Esophagus squamous epithelium (tissue), 5 donors: ENCODE measurements around the gene TEX29. TPM values are rescaled to one million over a fixed set of nuclear protein-coding genes. Genes with fewer than 3 reads are reported as not detected.

Experiments
- DNase-seq: peaks from one replicate; lab custom pipeline; 2025; lab: John Stamatoyannopoulos, UW
- H3K27ac ChIP-seq, 4 donors: fragments of 200-600 bp; sonication (generic); one replicate each; pipeline ENCODE4 v1.5.1; 2016 to 2019; ENCODE audit warnings: mild to moderate bottlenecking in 1 of 4
- H3K27me3 ChIP-seq, 4 donors: fragments of 200-600 bp; sonication (generic); 1 replicate in 3 of 4; 2 replicates in 1 of 4; pipeline versions ENCODE4 v1.5.1 to v1.6.0; 2017 to 2021; ENCODE audit warnings: antibody characterized with exemption in 1 of 4
- H3K36me3 ChIP-seq, 3 donors: fragments of 200-600 bp; sonication (generic); one replicate each; pipeline ENCODE4 v1.5.1; 2016 to 2019
- H3K4me1 ChIP-seq, 3 donors: fragments of 200-600 bp; sonication (generic); one replicate each; pipeline ENCODE4 v1.5.1; 2017 to 2019
- H3K4me3 ChIP-seq, 4 donors: fragments of 200-600 bp; sonication (generic); 1 replicate in 3 of 4; 2 replicates in 1 of 4; pipeline ENCODE4 v1.5.1; 2016 to 2019; ENCODE audit warnings: mild to moderate bottlenecking in 2 of 4, moderate library complexity in 1 of 4
- H3K9me3 ChIP-seq, 3 donors: fragments of 200-600 bp; sonication (generic); one replicate each; pipeline ENCODE4 v1.5.1; 2016 to 2019
- POLR2A ChIP-seq, 4 donors: fragments of 450-650 bp; IDR thresholded peaks; one replicate each; pipeline ENCODE4 v1.6.1; 2017; ENCODE audit warnings: antibody characterized with exemption in 4 of 4, mild to moderate bottlenecking in 4 of 4, moderate library complexity in 3 of 4
- WGBS, 2 donors: methylation state at CpG; one replicate each; pipeline ENCODE4 v1.1.5; 2018; 5-methylcytosine and 5-hydroxymethylcytosine counted together
- intact Hi-C: fragments of 100-400 bp; cut with DNase I; formaldehyde crosslinking; loops from one replicate; pipeline ENCODE4 v1.15.0; 2022
- total RNA-seq, 4 donors: library from RNA; depleted of rRNA; stranded (reverse); fragments of >200 nt; gene quantifications; one replicate each; pipeline ENCODE4 v1.1.0, GENCODE V29; 2016
- TF ChIP-seq, protein P1 (sequence below), 6 experiments: fragments of 450-650 bp in 4 of 6; fragments of 200-600 bp in 2 of 6; sonication (generic) in 2 of 6; IDR thresholded peaks; one replicate each; pipeline ENCODE4 v1.5.1; 2016 to 2019; ENCODE audit warnings: antibody characterized with exemption in 6 of 6, mild to moderate bottlenecking in 4 of 6, moderate library complexity in 4 of 6
- donor health status: DM: yes; HTN: yes; CAD: no.

TEX29 gene
- total RNA-seq, 4 donors from 2014 or later = not detected

DNA sequence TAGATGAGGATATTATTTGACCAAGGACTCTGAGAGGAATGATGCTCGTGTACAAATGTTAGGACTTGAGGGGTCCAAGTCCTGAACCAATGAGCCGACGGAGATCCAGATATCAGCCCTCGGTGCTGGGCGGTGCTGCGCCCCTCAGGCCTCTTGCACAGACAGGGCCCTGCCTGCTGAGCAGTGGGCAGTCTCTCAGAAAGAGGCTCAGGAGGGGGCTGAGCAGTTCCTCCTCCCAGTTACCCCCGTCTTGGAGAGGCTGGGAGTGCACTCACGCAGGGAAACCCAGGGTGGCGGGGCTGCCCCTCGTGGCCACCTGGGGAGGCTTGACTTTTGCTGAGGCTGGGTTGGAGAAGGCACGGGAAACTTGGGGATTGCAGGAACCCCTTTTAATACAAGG lies 18.4 kb downstream of the TEX29 start:
- WGBS, 2 donors = 90 to 93% methylated on average over 6 of the region's 11 CpGs
- no peak overlapping the region for H3K27ac ChIP-seq
- TF ChIP-seq, protein P1, sequence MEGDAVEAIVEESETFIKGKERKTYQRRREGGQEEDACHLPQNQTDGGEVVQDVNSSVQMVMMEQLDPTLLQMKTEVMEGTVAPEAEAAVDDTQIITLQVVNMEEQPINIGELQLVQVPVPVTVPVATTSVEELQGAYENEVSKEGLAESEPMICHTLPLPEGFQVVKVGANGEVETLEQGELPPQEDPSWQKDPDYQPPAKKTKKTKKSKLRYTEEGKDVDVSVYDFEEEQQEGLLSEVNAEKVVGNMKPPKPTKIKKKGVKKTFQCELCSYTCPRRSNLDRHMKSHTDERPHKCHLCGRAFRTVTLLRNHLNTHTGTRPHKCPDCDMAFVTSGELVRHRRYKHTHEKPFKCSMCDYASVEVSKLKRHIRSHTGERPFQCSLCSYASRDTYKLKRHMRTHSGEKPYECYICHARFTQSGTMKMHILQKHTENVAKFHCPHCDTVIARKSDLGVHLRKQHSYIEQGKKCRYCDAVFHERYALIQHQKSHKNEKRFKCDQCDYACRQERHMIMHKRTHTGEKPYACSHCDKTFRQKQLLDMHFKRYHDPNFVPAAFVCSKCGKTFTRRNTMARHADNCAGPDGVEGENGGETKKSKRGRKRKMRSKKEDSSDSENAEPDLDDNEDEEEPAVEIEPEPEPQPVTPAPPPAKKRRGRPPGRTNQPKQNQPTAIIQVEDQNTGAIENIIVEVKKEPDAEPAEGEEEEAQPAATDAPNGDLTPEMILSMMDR (IDR thresholded peaks at IDR 0.05) = no peak
- TF ChIP-seq POLR2A (IDR thresholded peaks at IDR 0.05) = no peak
- peaks cover 0 to 24% (median 0%) of the 10 kb centered on the region in 3 donors for H3K4me1 ChIP-seq
- H3K36me3 ChIP-seq = no peaks in the 10 kb centered on the region
- intact Hi-C loops = no loop called here
- no peaks in the 10 kb centered on the region for H3K9me3 ChIP-seq
- DNase-seq = no peak
- H3K27me3 ChIP-seq = no peaks in the 10 kb centered on the region
- H3K4me3 ChIP-seq = no peak overlapping the region

- DNase-seq = no peak
Measured at GRCh38 chr13:111339366-111340143, 19.1 kb downstream of the TEX29 start.

GRCh38 chr13:111341886-111342285 lies 21.4 kb downstream of the TEX29 start:
- WGBS, 2 donors = 86 to 93% methylated on average over 2 of the region's 5 CpGs
- no peak for DNase-seq

More at GRCh38 chr13:111339366-111340143, 19.1 kb downstream of the TEX29 start:
- H3K4me1 ChIP-seq = peaks cover 0 to 24% (median 0%) of the 10 kb centered on the region in 3 donors
- H3K27me3 ChIP-seq = no peaks in the 10 kb centered on the region
- intact Hi-C loops = no loop called here
- TF ChIP-seq, protein P1 (IDR thresholded peaks at IDR 0.05) = no peak
- no peak for TF ChIP-seq POLR2A (IDR thresholded peaks at IDR 0.05)
- no peaks in the 10 kb centered on the region for H3K9me3 ChIP-seq
- no peak overlapping the region for H3K27ac ChIP-seq
- 86 to 94% methylated on average over 19 to 25 of the region's 29 CpGs for WGBS, 2 donors
- no peaks in the 10 kb centered on the region for H3K36me3 ChIP-seq
- no peak overlapping the region for H3K4me3 ChIP-seq

GRCh38 chr13:111342721-111343120 lies 22.3 kb downstream of the TEX29 start:
- 86 to 91% methylated on average over 7 to 9 of the region's 9 CpGs for WGBS, 2 donors
- no peak for DNase-seq
- intact Hi-C loops = no loop called here
- Histone ChIP-seq H3K9me3 (no peaks in the 10 kb centered on the region), H3K27ac (no peak overlapping the region), H3K4me1 (peaks cover 0 to 7% (median 0%) of the 10 kb centered on the region in 3 donors), H3K4me3 (no peak overlapping the region), H3K27me3 (no peaks in the 10 kb centered on the region), H3K36me3 (no peaks in the 10 kb centered on the region)
- TF ChIP-seq, protein P1 (IDR thresholded peaks at IDR 0.05) = no peak
- no peak for TF ChIP-seq POLR2A (IDR thresholded peaks at IDR 0.05)

More at GRCh38 chr13:111341886-111342285, 21.4 kb downstream of the TEX29 start:
- Histone ChIP-seq H3K27me3 (no peaks in the 10 kb centered on the region), H3K27ac (no peak overlapping the region), H3K9me3 (no peaks in the 10 kb centered on the region), H3K4me3 (no peak overlapping the region), H3K4me1 (peaks cover 0 to 10% (median 0%) of the 10 kb centered on the region in 3 donors), H3K36me3 (no peaks in the 10 kb centered on the region)
- intact Hi-C loops = no loop called here
- TF ChIP-seq, protein P1 (IDR thresholded peaks at IDR 0.05) = no peak
- TF ChIP-seq POLR2A (IDR thresholded peaks at IDR 0.05) = no peak

DNA sequence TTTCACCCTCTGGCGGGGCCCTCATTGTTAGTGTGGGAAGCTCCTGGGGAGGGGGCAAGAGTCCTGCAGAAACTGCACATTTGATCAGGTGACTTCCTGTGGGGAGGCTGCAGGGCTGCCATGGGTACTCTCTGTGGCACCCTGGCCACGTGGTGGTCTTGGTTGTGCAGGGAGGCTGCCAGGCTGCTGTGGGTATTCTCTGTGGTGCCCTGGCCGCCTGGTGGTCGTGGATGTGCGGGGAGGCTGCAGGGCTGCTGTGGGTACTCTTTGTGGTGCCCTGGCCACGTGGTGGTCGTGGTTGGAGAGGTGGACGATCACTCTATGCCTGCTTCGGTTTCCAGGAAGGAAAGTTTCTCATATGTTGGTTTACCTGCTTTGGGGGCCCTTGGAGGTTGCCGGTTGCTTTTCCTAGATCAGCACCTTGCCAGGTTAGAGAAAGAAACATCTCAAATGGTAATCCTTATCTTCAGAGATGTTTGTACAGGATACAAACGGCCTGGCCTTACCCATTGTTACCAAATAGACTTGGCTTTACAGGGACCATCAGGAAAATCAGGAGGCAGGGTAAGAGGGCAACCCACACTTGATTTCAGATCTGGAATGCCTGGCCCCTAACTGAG lies 22.9 kb downstream of the TEX29 start:
- H3K4me1 ChIP-seq = peaks cover 0 to 7% (median 0%) of the 10 kb centered on the region in 3 donors
- H3K27me3 ChIP-seq = no peaks in the 10 kb centered on the region
- DNase-seq = no peak
- TF ChIP-seq POLR2A (IDR thresholded peaks at IDR 0.05) = no peak
- TF ChIP-seq, protein P1 (IDR thresholded peaks at IDR 0.05) = no peak
- H3K36me3 ChIP-seq = no peaks in the 10 kb centered on the region
- no peaks in the 10 kb centered on the region for H3K9me3 ChIP-seq
- H3K27ac ChIP-seq = no peak overlapping the region
- intact Hi-C loops = no loop called here
- no peak overlapping the region for H3K4me3 ChIP-seq
- 78 to 85% methylated on average over 4 to 7 of the region's 11 CpGs for WGBS, 2 donors
